Ramos (cell line): Measurements from ENCODE around the gene TYK2.

Source experiments
- in situ Hi-C: fragments of 300-500 bp; cut with MboI; formaldehyde crosslinking; loops from one replicate; pipeline ENCODE4 v1.14.3; 2022; ENCODE audit warnings: low sequenced_read_pairs; ENCODE audit not compliant: unreplicated experiment

Gene TYK2

GRCh38 chr19:10317857-10318462, 62.4 kb downstream of the TYK2 start:
- in situ Hi-C loops = no loop called here

DNA sequence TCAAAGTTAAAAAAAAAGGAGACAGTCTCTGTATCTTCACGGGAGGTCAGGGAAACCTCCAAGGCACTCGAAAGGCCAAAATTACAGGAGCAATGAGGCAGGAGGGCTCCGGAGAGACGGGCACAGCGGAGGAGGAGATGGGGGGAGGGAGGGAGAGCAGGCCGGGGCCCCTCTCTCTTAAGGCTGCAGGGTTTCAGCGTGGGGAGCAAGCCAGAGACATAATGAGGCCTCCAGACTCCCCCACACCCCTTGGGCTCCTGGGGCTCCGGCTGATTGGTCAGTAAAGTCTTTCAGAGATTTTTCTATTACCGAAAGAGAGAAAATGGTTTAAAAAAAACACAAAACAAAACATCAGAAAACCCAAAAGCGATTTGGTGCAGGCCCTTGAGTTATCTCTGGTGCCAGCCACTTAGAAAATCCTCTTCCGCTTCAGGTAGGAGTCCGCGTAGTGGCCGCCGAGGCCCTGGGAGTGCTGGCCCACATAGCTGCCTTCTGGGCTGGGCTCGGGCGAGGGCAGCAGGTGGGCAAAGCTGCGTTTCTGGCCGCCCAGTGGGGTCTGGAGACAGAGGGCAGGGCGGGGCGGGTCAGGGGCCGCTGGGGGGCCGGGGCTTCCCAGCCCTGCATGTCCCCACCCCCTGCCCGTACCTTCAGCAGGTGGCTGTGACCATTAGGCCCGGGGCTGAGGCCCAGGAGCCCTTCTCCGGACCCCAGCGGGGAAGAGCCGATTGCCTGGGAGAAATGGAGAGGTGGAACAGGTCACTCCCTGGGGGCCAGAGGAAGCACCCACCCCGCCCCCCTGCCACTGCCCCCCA, 63.1 kb downstream of the TYK2 start:
- in situ Hi-C loops = no loop called here

DNA sequence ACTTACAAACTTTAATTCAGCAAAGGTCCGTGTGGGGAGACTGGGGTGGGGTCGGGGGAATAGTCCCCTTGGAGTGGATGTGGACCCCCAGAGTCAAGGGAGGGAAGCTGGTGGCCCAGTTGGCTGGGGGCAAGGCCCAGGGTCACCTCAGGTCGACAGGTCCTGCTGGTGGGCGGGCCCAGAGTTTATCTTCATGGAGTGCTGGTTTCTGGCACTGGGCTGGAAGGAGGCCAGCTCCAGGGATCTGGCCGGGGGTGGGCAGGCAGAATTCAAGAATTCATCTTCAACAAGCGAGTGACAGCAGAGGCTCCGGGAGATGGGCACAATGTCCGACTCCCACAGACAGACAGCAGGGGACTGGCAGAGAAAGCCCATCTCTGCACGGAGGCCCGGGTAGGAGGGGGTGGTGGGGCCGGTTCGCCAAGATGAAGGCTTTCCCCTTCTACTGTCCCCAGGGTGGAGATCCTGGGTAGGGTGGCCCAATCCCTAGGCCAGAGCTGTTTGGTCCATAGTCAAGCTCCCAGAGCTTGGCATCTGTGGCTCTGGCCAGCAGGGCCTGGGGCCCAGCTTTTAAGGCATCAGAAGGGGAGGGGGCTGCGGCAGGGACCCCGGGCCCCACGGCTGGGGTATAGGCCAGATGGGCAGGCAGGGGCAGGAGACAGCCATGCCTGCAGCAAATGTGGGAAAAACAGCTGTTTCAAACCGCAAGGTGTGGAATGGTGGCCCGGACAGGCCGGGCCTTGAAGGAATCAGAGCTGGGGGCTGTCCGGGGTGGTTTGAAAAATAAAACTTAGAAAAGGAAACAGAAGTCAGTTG, 63.9 kb downstream of the TYK2 start:
- in situ Hi-C loops = no loop called here

DNA sequence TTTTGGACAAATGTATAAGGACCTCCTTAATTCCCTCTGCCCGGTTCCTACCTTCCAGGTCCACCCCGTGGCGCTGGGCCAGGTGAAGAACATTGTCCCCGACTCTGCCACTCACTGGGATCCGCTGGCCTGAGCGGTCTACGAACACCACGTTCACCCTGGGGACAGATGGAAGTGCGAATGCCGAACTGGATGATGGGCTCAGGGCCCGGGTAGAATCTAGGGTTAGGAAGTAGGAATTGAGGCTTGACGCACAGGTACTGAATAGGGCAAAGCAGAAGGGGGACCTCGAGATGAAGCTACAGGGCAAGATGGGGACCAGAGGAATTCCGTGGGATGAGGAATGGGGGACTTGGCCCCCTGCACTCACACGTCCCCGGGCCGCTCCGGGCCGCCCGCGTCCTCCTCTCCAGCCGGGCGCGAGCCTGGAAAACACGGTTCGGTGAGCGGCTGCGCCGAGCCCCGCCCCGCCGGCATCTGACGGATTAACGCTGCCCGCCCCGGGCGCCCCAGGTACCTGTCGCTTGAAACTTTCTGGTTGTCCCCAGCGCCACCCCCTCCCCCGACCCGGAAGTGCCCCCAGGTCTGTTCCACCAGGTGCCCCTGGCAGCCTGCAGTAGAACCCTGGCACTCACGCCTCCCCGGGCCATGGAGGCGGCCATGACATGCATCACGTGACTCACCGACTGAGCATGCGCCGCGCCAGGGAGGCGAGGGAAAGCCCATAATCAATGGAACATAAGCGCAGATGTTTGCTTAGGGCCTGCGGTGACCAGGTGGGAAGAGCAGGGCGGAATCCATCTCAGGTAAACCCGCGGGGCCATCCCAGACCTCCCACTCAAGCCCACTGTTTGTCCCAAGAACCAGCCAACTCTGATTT, 64.8 kb downstream of the TYK2 start, which contains the start of gene FDX2:
Gene FDX2 (minus strand): TSS at position 681 of the 880 bp plus-strand sequence. CDS start 19 bp downstream, at position 662.
- in situ Hi-C loops = no loop called here

DNA sequence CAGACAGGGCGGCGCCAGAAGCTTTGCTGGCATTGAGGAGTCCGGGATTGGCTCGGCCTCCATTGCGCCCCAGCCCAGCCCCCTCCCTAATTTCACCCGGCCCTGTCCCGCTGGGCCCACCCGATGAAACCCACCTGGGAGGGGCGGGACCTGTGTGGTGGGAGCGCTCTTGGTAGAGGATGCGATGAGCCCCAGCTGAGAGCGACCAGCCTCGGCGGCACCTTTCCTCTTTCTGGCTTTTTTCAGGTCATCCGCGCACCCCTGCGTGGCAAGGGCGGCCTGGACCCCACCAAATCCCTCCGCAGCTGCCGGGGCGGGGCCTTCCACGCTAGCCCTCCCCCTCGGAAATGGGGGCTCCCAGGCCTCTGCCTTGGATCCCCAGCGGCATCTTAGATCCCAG, 70.9 kb downstream of the TYK2 start, which contains the start of gene ZGLP1:
Gene ZGLP1 (minus strand): TSS at position 393 of the 400 bp plus-strand sequence.
- in situ Hi-C loops = no loop called here

GRCh38 chr19:10306327-10306726, 74.0 kb downstream of the TYK2 start:
- in situ Hi-C loops = no loop called here

GRCh38 chr19:10305139-10305806, 75.1 kb downstream of the TYK2 start:
- in situ Hi-C loops = no loop called here
